ENCODE results near the gene CRTAP.
A peak's percentile ranks its signal among the peaks of the same experiment; 100 is the strongest.
"Not testable (repeated sequence)": the region's sequence is repeated elsewhere in the genome, so short reads cannot be mapped to it uniquely, and the experiment has no call there.

Gene CRTAP

GRCh38 chr3:33113772-33114621, at the start of gene CRTAP:
TSS of gene CRTAP (plus strand) at chr3:33114014. CDS start at chr3:33114078, 64 bp downstream.
- DNase-seq: peak; percentile 94

- DNase-seq: no peak
Measured at GRCh38 chr3:33064929-33065328, 48.9 kb upstream of the CRTAP start.

- DNase-seq: no peak
Measured at GRCh38 chr3:33067484-33067883, 46.3 kb upstream of the CRTAP start.

- not testable (repeated sequence) for DNase-seq
Measured at GRCh38 chr3:33069862-33070261, 44.0 kb upstream of the CRTAP start.

- no peak for DNase-seq
Measured at GRCh38 chr3:33071181-33071580, 42.6 kb upstream of the CRTAP start.

- DNase-seq: no peak
Measured at GRCh38 chr3:33071946-33072345, 41.9 kb upstream of the CRTAP start.

GRCh38 chr3:33074217-33075067, 39.4 kb upstream of the CRTAP start:
- no peak for DNase-seq

- no peak for DNase-seq
Measured at GRCh38 chr3:33075995-33076394, 37.8 kb upstream of the CRTAP start.

- no peak for DNase-seq
Measured at GRCh38 chr3:33076952-33077351, 36.9 kb upstream of the CRTAP start.

- DNase-seq: no peak
Measured at GRCh38 chr3:33077976-33078375, 35.8 kb upstream of the CRTAP start.

GRCh38 chr3:33079813-33080212, 34.0 kb upstream of the CRTAP start:
- not testable (repeated sequence) for DNase-seq

GRCh38 chr3:33081812-33082211, 32.0 kb upstream of the CRTAP start:
- no peak for DNase-seq

- no peak for DNase-seq
Measured at GRCh38 chr3:33083958-33084357, 29.9 kb upstream of the CRTAP start.

GRCh38 chr3:33088691-33089090, 25.1 kb upstream of the CRTAP start:
- DNase-seq: no peak

- DNase-seq: no peak
Measured at GRCh38 chr3:33089515-33089914, 24.3 kb upstream of the CRTAP start.

GRCh38 chr3:33091746-33092145, 22.1 kb upstream of the CRTAP start:
- no peak for DNase-seq

GRCh38 chr3:33092496-33093254, 21.1 kb upstream of the CRTAP start:
- DNase-seq: no peak

- no peak for DNase-seq
Measured at GRCh38 chr3:33093847-33094246, 20.0 kb upstream of the CRTAP start.

GRCh38 chr3:33095436-33095835, 18.4 kb upstream of the CRTAP start:
- no peak for DNase-seq

- peak; percentile 11 for DNase-seq
Measured at GRCh38 chr3:33096093-33096868, 17.5 kb upstream of the CRTAP start.

- DNase-seq: no peak
Measured at GRCh38 chr3:33099109-33099645, 14.6 kb upstream of the CRTAP start.

GRCh38 chr3:33099701-33100100, 14.1 kb upstream of the CRTAP start:
- DNase-seq: no peak
